Panc1 (cell line): Measurements from ENCODE around the gene S1PR2.
"Not testable (repeated sequence)": the region's sequence is repeated elsewhere in the genome, so short reads cannot be mapped to it uniquely, and the experiment has no call there.

ENCODE experiments used
- TCF7L2 ChIP-seq: IDR thresholded peaks from 2 replicates; pipeline ENCODE4 v1.6.1; 2011; ENCODE audit warnings: mild to moderate bottlenecking, low read depth, low read length, inconsistent platforms
- TF ChIP-seq, protein P1 (sequence below): fragments of 450-650 bp; IDR thresholded peaks from 2 replicates; pipeline ENCODE4 v1.5.1; 2017; ENCODE audit warnings: mild to moderate bottlenecking
- TF ChIP-seq, protein P2 (sequence below), 2 experiments: IDR thresholded peaks; 2 replicates each; pipeline ENCODE4 v1.6.1; 2011 to 2012; ENCODE audit warnings: low read depth in 2 of 2, control low read depth in 1 of 2, low read length in 1 of 2, mild to moderate bottlenecking in 1 of 2, moderate library complexity in 1 of 2; ENCODE audit not compliant: insufficient read depth in 1 of 2

DNA sequence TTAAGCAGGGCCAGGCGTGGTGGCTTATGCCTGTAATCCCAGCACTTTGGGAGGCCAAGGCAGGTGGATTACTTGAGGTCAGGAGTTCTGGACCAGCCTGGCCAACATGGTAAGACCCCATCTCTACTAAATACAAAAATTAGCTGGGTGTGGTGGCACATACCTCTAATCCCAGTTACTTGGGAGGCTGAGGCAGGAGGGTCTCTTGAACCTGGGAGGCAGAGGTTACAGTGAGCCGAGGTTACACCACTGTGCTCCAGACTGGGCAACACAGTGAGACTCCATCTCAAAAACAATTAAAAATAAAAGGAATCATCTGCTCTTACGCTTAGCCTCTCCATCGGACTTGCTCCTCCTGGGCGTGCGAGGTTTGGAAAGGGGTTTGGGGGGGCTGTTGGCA lies 51.1 kb downstream of the S1PR2 start:
- TF ChIP-seq TCF7L2 = not testable (repeated sequence)
- TF ChIP-seq, protein P1, sequence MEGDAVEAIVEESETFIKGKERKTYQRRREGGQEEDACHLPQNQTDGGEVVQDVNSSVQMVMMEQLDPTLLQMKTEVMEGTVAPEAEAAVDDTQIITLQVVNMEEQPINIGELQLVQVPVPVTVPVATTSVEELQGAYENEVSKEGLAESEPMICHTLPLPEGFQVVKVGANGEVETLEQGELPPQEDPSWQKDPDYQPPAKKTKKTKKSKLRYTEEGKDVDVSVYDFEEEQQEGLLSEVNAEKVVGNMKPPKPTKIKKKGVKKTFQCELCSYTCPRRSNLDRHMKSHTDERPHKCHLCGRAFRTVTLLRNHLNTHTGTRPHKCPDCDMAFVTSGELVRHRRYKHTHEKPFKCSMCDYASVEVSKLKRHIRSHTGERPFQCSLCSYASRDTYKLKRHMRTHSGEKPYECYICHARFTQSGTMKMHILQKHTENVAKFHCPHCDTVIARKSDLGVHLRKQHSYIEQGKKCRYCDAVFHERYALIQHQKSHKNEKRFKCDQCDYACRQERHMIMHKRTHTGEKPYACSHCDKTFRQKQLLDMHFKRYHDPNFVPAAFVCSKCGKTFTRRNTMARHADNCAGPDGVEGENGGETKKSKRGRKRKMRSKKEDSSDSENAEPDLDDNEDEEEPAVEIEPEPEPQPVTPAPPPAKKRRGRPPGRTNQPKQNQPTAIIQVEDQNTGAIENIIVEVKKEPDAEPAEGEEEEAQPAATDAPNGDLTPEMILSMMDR = not testable (repeated sequence)
- TF ChIP-seq, protein P2, sequence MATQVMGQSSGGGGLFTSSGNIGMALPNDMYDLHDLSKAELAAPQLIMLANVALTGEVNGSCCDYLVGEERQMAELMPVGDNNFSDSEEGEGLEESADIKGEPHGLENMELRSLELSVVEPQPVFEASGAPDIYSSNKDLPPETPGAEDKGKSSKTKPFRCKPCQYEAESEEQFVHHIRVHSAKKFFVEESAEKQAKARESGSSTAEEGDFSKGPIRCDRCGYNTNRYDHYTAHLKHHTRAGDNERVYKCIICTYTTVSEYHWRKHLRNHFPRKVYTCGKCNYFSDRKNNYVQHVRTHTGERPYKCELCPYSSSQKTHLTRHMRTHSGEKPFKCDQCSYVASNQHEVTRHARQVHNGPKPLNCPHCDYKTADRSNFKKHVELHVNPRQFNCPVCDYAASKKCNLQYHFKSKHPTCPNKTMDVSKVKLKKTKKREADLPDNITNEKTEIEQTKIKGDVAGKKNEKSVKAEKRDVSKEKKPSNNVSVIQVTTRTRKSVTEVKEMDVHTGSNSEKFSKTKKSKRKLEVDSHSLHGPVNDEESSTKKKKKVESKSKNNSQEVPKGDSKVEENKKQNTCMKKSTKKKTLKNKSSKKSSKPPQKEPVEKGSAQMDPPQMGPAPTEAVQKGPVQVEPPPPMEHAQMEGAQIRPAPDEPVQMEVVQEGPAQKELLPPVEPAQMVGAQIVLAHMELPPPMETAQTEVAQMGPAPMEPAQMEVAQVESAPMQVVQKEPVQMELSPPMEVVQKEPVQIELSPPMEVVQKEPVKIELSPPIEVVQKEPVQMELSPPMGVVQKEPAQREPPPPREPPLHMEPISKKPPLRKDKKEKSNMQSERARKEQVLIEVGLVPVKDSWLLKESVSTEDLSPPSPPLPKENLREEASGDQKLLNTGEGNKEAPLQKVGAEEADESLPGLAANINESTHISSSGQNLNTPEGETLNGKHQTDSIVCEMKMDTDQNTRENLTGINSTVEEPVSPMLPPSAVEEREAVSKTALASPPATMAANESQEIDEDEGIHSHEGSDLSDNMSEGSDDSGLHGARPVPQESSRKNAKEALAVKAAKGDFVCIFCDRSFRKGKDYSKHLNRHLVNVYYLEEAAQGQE (IDR thresholded peaks at IDR 0.05; ENCODE audit: insufficient read depth in 1 of 2, low read depth in 2 of 2, low read length in 1 of 2) = not testable (repeated sequence)
